Breast epithelium (tissue), 4 donors: Measurements from ENCODE around the gene BMP15. TPM values are rescaled to one million over a fixed set of nuclear protein-coding genes. Genes with fewer than 3 reads are reported as not detected.

Source experiments
- DNase-seq, 2 donors: peaks; one replicate each; pipeline ENCODE4 v3.0.0-alpha.2; 2019; ENCODE audit warnings: low spot score in 2 of 2
- H3K27ac ChIP-seq, 2 donors: fragments of 200-600 bp; sonication (generic) in 1 of 2; one replicate each; pipeline ENCODE4 v1.5.1; 2016 to 2019; ENCODE audit warnings: mild to moderate bottlenecking in 1 of 2
- H3K27me3 ChIP-seq, 2 donors: fragments of 200-600 bp; sonication (generic) in 1 of 2; one replicate each; pipeline versions ENCODE4 v1.5.1 to v1.6.0; 2017 to 2019; ENCODE audit warnings: control low read depth in 1 of 2, mild to moderate bottlenecking in 1 of 2
- H3K36me3 ChIP-seq: fragments of 200-600 bp; one replicate; pipeline ENCODE4 v1.5.1; 2019
- H3K4me1 ChIP-seq, 2 donors: fragments of 200-600 bp; sonication (generic); one replicate each; pipeline ENCODE4 v1.5.1; 2016 to 2019; ENCODE audit warnings: control low read depth in 1 of 2
- H3K4me3 ChIP-seq, 3 donors: fragments of 200-600 bp; sonication (generic); 1 replicate in 2 of 3; 2 replicates in 1 of 3; pipeline ENCODE4 v1.5.1; 2016 to 2019; ENCODE audit warnings: mild to moderate bottlenecking in 3 of 3, moderate library complexity in 2 of 3
- H3K9me3 ChIP-seq, 2 donors: fragments of 200-600 bp; sonication (generic) in 1 of 2; one replicate each; pipeline ENCODE4 v1.5.1; 2016 to 2019; ENCODE audit warnings: control low read depth in 1 of 2
- CTCF ChIP-seq, 3 donors: fragments of 450-650 bp; IDR thresholded peaks; one replicate each; pipeline ENCODE4 v1.5.1; 2016 to 2017; ENCODE audit warnings: antibody characterized with exemption in 3 of 3, mild to moderate bottlenecking in 3 of 3, moderate library complexity in 3 of 3
- POLR2A ChIP-seq: fragments of 450-650 bp; IDR thresholded peaks from one replicate; pipeline ENCODE4 v1.6.1; 2016; ENCODE audit warnings: antibody characterized with exemption, mild to moderate bottlenecking, moderate library complexity
- POLR2AphosphoS5 ChIP-seq, 3 donors: sonication (generic); formaldehyde crosslinking; IDR thresholded peaks; one replicate each; pipeline ENCODE4 v1.6.1; 2017; ENCODE audit warnings: antibody characterized with exemption in 3 of 3
- intact Hi-C: fragments of 100-400 bp; cut with DNase I; formaldehyde crosslinking; loops from one replicate; pipeline ENCODE4 v1.15.1; 2023; ENCODE audit warnings: low total_unique reads
- total RNA-seq, 3 donors: library from RNA; depleted of rRNA; stranded (reverse); fragments of >200 nt; gene quantifications; one replicate each; pipeline ENCODE4 v1.1.0, GENCODE V29; 2016

The BMP15 gene
- total RNA-seq = not detected

GRCh38 chrX:50910685-50911176, at the start of gene BMP15:
TSS of gene BMP15 (plus strand) at chrX:50910735. CDS start at chrX:50910784, 49 bp downstream.
- Histone ChIP-seq H3K36me3 (no peaks in the 10 kb centered on the region), H3K4me1 (no peaks in the 10 kb centered on the region), H3K27me3 (peaks cover 0 to 59% of the 10 kb centered on the region in 2 donors), H3K4me3 (no peak within 1 kb of the TSS), H3K9me3 (no peaks in the 10 kb centered on the region), H3K27ac (no peak within 1 kb of the TSS)
- TF ChIP-seq POLR2AphosphoS5 (IDR thresholded peaks at IDR 0.05) = no peak
- no peak for TF ChIP-seq POLR2A
- no peak for TF ChIP-seq CTCF (IDR thresholded peaks at IDR 0.05)
- intact Hi-C loops = no loop called here
- DNase-seq = no peak

GRCh38 chrX:50863471-50863870, 47.1 kb upstream of the BMP15 start:
- DNase-seq = no peak
- Histone ChIP-seq H3K27me3 (peaks cover 0 to 45% of the 10 kb centered on the region in 2 donors), H3K9me3 (no peaks in the 10 kb centered on the region), H3K4me1 (no peaks in the 10 kb centered on the region), H3K4me3 (no peak overlapping the region), H3K36me3 (no peaks in the 10 kb centered on the region), H3K27ac (no peak overlapping the region)
- TF ChIP-seq POLR2A (no peak), POLR2AphosphoS5 (IDR thresholded peaks at IDR 0.05) (no peak), CTCF (IDR thresholded peaks at IDR 0.05) (no peak)
- intact Hi-C loops = no loop called here

- H3K9me3 ChIP-seq = no peaks in the 10 kb centered on the region
- no peaks in the 10 kb centered on the region for H3K4me1 ChIP-seq
- H3K4me3 ChIP-seq = no peak overlapping the region
- TF ChIP-seq POLR2AphosphoS5 (IDR thresholded peaks at IDR 0.05) (no peak), POLR2A (no peak), CTCF (IDR thresholded peaks at IDR 0.05) (no peak)
- intact Hi-C loops = no loop called here
- H3K27me3 ChIP-seq = peaks cover 0 to 46% of the 10 kb centered on the region in 2 donors
- H3K36me3 ChIP-seq = no peaks in the 10 kb centered on the region
- H3K27ac ChIP-seq = no peak overlapping the region
- DNase-seq = no peak
Measured at GRCh38 chrX:50865311-50865710, 45.2 kb upstream of the BMP15 start.

- H3K36me3 ChIP-seq = no peaks in the 10 kb centered on the region
- H3K27ac ChIP-seq = no peak overlapping the region
- no peaks in the 10 kb centered on the region for H3K9me3 ChIP-seq
- TF ChIP-seq POLR2AphosphoS5 (IDR thresholded peaks at IDR 0.05) (no peak), CTCF (IDR thresholded peaks at IDR 0.05) (no peak), POLR2A (no peak)
- no peaks in the 10 kb centered on the region for H3K4me1 ChIP-seq
- intact Hi-C loops = no loop called here
- H3K27me3 ChIP-seq = peaks cover 0 to 45% of the 10 kb centered on the region in 2 donors
- no peak overlapping the region for H3K4me3 ChIP-seq
- no peak for DNase-seq
Measured at GRCh38 chrX:50871922-50872453, 38.5 kb upstream of the BMP15 start.

- Histone ChIP-seq H3K4me3 (no peak overlapping the region), H3K36me3 (no peaks in the 10 kb centered on the region), H3K27me3 (peaks cover 0 to 58% of the 10 kb centered on the region in 2 donors), H3K27ac (no peak overlapping the region), H3K4me1 (no peaks in the 10 kb centered on the region), H3K9me3 (no peaks in the 10 kb centered on the region)
- TF ChIP-seq POLR2AphosphoS5 (IDR thresholded peaks at IDR 0.05) = no peak
- TF ChIP-seq CTCF (IDR thresholded peaks at IDR 0.05) = no peak
- no peak for TF ChIP-seq POLR2A
- DNase-seq = no peak
- intact Hi-C loops = no loop called here
Measured at GRCh38 chrX:50874876-50875275, 35.7 kb upstream of the BMP15 start.
